Fibroblast of mammary gland (primary cell): ENCODE data around the gene FBXL14.

Source experiments
- DNase-seq: peaks from one replicate; pipeline ENCODE4 v3.0.0-alpha.2; 2010; ENCODE audit warnings: low read depth
- H3K4me3 ChIP-seq: 2 replicates; pipeline ENCODE4 v1.5.1; 2011; ENCODE audit warnings: low read depth, mild to moderate bottlenecking, low read length, moderate library complexity; ENCODE audit not compliant: control insufficient read depth
- TF ChIP-seq, protein P1 (sequence below): conservative IDR thresholded peaks from 2 replicates; pipeline ENCODE4 v1.5.1; 2011; ENCODE audit warnings: low read depth, low read length, inconsistent platforms; ENCODE audit not compliant: control insufficient read depth, insufficient read depth

FBXL14 gene

DNA sequence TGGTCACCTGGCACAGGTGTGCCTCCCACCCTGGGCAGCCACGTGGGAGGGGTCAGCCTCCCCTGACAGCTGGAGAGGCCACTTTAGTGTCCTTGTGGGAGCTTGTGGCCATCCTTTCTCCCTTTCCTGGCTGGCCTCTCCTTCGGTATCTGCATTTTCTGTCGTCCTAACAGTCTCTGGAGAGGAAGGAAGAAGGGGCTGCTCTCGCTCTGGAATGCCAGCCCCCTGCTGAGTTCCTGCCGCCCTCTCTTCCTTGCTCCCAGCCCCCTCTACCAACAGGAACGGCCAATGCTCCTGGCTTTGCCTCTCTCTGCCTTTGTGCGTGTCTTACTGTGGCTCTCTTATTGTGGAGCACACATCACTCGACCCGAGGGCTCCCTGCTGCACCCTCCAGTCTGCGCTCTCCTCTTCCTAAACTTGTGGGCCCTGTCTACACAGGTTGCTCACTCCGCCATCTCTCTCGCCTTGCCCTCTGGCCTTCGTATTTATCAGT is 70.8 kb downstream of the FBXL14 start:
- TF ChIP-seq, protein P1, sequence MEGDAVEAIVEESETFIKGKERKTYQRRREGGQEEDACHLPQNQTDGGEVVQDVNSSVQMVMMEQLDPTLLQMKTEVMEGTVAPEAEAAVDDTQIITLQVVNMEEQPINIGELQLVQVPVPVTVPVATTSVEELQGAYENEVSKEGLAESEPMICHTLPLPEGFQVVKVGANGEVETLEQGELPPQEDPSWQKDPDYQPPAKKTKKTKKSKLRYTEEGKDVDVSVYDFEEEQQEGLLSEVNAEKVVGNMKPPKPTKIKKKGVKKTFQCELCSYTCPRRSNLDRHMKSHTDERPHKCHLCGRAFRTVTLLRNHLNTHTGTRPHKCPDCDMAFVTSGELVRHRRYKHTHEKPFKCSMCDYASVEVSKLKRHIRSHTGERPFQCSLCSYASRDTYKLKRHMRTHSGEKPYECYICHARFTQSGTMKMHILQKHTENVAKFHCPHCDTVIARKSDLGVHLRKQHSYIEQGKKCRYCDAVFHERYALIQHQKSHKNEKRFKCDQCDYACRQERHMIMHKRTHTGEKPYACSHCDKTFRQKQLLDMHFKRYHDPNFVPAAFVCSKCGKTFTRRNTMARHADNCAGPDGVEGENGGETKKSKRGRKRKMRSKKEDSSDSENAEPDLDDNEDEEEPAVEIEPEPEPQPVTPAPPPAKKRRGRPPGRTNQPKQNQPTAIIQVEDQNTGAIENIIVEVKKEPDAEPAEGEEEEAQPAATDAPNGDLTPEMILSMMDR, result no peak
- DNase-seq, result no peak
- no peak overlapping the region for H3K4me3 ChIP-seq

DNA sequence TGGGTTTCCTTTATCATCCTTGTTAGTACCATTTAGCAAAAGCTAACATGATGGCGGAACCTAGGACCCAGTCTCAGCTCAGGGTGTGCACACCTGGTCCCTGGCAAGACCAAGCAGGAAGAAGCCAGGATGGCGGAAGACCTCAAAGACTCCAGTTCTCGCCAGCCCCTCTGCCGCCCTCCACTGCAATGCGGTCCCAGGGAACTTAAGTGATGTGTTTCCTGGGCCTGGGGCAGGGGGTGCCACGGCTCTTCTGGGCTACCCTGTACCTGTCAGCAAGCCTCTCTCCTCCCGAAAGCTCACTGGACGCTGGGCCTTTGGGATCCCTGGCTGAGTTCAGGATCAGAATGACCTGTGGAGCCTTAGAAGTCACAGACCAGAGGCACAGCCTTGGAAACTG is 71.3 kb downstream of the FBXL14 start:
- no peak overlapping the region for H3K4me3 ChIP-seq
- DNase-seq, result no peak
- TF ChIP-seq, protein P1, result no peak

DNA sequence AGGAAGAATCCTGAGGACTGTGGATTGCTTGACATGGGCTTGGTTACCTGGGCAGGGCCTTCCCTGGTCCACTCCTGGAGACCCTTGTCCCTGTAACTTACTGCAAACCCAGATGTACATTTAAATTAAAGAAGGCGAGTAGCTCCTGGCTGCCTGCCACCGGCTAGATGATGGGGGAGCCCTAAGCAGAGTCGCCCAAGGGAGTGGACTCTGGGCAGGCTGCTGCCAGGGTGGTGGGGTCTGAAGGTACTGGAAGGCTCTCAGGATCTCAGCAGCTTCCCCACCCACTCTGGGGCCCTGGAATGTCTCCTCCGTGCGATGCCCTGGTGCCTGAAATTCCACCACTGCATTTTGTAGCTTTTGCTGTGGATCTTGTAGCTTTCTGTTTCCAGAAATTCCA is 74.7 kb downstream of the FBXL14 start:
- TF ChIP-seq, protein P1, result no peak
- no peak overlapping the region for H3K4me3 ChIP-seq
- no peak for DNase-seq

DNA sequence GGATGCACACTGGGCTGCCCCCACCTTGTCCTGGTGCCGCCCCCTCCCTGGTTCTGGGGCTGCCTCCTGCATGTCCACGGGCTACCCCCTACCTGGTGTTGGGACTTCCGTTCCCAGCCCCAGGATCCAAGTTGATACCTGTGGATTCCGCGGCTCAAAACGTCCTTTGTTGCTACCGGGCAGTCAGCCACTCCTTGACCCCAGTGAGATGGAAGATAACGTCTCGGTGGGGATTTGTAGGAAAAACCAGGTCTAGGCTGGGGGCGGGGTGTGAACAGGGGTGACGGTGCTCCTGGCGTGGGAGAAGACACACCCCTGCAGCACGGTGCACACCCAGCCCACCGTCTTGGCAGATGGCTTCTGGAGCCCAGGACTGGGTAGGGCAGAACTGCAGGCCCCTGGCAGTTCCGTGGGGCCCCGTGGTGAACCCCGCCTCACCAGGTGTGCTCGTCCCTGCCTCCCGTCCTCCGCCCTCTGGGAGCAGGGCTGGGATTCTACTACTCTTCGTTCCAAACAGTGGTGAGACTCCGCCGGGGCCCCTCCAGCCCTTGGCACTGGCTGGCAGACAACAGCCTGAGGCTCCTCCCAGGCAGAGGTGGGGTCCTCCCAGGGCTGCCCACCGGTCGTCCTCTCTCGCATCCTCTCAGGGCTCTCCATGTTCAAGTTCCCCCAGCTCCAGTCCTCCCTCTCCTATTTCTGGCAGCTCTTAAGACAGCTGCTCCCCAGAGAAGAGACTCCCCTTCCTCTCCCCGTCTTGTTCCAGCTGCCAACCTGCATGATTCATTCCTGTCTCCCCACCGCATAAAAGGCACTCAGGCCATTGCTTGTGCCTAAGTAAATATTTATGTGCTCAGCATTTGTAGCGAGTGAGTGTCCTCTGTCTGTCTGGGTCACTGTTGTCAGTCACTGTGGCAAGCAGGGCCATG is 75.5 kb downstream of the FBXL14 start:
- TF ChIP-seq, protein P1, result no peak
- no peak overlapping the region for H3K4me3 ChIP-seq
- peak; percentile 92 for DNase-seq

DNA sequence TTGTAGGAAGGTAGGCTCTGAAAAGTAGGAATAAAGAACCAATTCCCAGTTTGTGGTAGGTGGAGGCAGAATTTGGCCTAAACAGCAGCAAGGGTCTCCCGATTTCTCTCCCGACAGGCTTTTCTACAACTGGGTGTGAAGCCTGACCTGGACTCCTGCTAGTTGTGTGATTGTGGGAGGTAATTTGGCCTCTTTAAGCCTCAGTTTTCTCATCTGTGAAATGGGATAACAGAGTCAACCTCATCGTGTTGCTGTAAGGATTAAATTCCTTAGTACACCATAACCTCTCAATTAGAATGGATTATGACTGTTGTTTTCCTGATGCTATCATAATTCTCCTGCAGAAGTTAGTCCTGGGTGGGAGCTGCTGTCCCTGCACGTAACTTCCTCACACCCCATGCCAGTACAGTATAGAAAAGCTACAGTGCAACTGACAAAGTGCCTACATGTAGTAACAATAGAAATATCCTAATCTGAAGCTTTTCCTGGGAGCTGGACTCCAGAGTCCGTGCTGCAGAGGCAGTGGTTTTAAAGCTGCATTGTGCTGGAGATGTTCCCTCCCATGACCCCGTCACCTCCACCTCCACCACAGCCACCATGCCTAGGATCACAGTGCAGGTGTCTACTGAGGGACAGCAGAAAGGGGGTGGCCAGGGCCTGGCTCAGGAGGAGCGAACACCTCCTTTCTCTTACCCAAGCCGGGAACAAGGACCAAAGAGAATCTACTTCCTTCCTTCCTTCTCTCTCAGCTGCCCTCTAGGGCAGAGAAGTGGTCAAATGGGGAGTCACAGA is 76.5 kb downstream of the FBXL14 start:
- DNase-seq, result no peak
- no peak overlapping the region for H3K4me3 ChIP-seq
- TF ChIP-seq, protein P1, result no peak

DNA sequence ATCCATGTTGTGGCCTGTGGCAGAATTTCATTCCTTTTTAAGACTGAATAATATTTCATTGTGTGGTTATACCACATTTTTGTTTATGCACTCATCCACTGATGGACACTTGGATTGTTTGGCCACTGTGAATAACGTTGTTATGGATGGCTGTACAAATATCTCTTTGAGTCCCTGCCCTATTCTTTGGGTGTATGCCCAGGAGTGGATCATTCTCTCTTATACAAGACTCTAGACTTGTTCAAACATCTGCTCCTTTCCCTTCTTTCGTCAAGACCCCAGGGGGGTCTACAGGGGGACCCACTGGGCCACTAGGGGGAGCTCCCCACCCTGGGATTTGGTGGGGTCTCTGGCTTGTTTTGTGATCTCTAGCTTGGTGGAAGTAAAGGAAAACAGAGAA is 77.4 kb downstream of the FBXL14 start:
- DNase-seq, result peak; percentile 96

More for the DNA sequence above, 77.4 kb downstream of the FBXL14 start:
- TF ChIP-seq, protein P1, result peak; percentile 55
- H3K4me3 ChIP-seq, result no peak overlapping the region
